Measurements from ENCODE around the gene TMEM204.

DNA sequence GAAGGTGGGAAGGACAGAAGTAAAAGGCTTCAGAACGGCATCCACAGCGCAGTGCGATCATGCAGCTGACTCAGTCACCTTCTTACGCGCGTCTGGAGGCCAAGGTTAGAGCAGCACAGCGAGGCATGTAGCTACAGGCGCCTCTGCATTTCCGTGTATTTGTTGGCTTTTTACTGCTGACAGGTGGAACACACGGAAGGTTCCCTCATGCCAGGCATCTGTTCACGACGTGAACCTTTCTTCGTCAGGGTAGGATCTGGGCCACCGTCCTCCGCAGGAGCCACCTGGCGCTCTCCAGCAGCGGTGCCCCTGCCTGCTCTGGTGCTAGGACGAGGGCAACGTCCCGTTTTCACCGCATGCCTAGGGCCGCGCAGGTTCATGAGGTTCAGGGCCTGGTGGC is 15.3 kb downstream of the TMEM204 start:
- no peak for TF ChIP-seq POLR2A (IDR thresholded peaks at IDR 0.05)
- TF ChIP-seq CTCF (IDR thresholded peaks at IDR 0.05) = no peak

All from lower leg skin (tissue), 3 donors.